UCSD-AML1 (cell line): ENCODE results near the gene LINGO3.

Experiments
- DNase-seq: peaks from one replicate; lab custom pipeline; 2025; ENCODE audit not compliant: unreplicated experiment; lab: John Stamatoyannopoulos, UW

LINGO3 gene

DNA sequence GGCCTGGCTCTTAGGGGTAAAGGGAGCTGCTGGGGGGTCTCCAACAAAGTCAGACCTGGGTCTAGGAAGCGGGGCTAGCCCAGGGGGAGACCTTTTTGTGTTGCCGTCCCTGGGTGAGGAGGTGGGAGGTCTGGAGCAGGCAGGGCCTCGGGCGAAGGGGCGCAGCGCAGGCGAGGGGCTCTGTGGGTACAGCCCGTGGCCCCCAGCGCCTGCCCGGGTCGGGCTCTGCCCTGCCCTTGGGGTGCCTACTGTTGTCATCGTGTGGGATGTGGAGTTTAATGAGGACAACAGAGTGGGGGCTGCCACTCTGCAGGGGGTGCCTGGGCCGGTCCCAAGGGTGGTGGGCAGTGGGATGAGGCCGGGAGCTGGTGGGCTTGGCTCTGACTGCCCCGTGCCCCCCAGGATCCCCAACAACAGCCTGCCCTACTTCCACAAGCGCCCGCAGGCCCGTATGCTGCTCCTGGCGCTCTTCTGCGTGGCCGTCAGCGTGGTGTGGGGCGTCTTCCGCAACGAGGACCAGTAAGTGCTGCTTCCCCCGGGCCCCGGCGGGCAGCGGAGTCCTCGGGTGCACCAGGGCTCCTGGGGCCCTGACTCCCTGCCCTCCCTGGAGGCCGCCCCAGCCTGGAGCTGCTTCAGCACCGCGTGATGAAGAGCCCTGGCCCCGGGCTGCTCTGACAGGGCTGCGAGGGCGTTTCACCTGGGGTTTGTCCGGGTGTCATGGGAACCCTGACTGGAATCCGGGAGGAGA is 32.7 kb upstream of the LINGO3 start:
- no peak for DNase-seq

DNA sequence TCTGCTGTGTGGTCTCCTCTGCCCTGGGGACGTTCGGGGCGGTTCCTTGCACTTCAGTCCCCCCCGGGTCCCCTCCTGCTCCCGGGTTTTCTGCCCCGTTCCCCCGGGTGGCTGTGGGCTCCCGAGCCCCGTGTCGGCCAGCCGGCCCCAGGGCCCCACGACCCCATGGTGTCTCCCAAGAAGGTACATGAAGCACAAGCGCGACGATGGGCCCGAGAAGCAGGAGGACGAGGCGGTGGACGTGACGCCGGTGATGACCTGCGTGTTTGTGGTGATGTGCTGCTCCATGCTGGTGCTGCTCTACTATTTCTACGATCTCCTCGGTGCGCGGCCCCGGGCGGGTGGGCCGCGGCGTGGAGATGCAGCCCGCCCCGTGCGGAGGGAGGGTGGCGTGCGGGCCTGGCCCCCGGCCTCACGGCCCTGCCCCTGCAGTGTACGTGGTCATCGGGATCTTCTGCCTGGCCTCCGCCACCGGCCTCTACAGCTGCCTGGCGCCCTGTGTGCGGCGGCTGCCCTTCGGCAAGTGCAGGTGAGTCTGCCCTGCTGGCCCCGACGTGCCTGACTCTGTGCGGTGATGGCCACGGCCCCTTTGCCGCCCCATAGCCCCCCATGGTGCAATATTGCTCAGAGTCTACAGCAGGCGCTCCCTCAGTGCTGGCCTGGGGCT is 31.8 kb upstream of the LINGO3 start:
- no peak for DNase-seq

DNA sequence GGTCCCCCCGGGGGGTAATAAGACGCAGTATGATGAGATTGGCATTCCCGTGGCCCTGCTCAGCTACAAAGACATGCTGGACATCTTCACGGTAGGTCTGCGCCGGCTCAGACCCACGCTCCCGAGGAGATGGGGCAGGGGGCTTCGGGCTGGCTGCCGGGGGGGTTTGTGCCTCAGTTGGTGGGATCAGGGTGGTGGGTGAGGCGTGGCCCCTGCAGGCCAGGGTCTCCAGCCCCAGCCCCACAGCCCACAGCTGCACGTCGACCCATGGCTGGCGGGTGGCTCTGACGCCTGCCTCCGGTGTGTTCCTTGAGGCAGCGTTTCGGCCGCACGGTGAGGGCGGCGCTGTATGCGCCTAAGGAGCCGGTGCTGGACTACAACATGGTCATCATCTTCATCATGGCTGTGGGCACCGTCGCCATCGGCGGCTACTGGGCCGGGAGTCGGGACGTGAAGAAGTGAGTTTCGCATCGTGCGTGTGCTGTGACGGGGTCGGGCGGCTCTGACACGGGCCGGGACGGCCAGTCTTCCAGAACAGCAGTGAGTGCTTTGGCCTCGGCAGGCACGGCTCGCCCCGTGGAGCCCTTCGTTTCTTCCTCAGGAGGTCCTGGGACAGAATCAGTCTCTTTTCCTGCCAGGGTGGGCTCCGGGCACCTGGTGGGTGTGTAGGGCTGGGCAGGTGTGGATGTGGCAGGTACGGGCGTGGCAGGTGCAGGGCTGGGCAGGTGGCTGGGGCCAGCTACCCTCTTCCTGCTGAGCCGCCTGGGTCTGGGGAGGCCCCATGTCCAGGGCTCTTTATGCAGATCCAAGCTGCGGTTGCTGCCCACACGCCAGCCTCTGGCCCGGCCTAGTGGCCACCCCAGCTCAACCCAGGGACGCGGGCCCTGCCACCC is 31.0 kb upstream of the LINGO3 start:
- DNase-seq, result no peak

DNA sequence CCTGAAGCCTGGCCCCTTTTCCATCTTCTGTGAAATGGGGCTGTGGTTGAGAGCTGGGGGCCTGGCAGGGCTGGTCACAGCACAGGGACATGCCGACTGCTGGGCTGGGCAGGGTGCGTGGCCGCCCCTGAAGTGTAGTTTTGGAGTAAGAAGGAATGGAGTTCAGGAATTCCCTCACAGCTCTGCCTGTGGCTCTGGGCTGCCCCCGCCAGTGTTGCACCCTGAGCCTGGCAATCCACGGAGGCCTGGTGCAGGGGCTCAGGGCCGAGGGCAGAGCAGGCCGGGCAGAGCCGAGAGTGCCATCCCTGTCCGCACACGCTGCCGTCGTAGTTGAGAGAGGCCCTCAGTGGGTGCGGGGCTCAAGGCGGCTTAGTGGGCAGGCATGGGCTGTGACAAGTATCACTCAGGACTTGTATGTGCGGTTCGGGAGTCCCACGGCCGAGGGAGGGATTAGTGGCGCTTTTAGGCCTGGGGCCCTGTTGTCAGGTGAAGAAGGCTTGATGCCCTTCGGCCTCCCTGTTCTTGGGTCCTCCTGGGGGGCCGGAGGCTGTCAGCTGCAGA is 30.2 kb upstream of the LINGO3 start:
- no peak for DNase-seq

DNA sequence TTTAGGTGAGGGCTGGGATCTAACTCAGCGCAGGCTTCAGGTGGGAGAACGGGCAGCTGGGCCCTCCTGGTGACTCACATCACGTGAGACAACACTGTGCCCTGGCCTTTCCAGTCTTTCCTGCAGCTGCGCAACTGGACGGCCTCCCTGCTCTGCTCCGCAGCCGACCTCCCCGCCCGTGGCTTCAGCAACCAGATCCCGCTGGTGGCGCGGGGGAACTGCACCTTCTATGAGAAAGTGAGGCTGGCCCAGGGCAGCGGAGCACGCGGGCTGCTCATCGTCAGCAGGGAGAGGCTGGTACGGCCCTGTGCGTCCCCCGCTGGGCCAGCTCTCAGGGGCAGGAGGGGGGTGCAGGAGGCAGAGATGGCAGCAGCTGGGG is 29.4 kb upstream of the LINGO3 start:
- no peak for DNase-seq

DNA sequence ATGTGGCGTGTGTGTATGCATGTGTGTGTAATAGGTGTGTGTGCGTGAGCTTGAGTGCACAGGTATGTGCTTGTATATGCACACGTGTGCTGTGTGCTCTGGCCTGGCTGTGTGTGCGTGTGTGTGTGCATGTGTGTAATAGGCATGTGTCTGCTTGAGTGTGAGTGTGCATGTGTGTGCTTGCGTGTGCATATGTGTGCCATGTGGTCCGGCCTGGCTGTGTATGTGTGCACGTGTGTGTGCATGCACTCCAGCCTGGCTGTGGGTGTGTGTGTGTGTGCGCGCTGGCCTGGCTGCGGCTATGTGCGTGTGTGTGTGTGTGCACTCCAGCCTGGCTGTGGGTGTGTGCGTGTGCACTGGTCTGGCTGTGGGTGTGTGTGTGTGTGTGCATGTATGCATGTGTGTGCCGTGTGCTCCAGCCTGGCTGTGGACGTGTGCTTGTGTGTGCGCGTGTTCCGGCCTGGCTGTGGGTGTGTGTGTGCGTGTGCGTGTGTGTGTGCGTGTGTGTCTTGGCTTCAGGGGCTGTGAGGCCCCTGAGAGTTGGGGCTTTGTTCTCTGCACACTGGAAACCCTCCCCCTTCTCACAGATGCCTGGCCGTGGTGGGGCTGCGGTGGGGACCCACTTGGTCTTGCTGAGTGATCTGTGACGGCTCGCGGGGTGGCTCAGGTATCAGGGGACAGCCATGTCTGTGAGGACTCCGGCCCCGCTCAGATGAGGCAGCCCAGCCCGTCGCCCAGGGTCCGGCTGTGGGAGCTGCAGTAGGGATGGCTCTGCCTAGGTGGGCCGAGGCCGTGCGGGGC is 28.8 kb upstream of the LINGO3 start:
- no peak for DNase-seq

DNA sequence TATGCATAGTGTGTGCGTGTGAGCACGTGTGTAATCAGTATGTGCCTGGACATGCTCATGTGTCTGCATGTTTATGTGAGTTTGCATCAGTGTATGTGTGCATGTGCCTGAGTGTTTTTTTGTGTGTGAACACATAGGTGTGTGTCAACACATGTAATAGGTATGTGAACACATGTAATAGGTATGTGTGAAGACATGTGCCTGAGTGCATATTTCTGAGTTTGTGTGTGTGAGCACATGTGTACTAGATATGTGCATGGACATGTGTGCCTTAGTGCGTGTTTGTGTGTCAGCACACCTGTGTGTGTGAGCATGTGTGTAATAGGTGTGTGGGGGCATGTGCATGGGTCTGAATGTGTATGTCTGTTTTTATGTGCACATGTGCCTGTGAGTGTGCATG is 27.9 kb upstream of the LINGO3 start:
- DNase-seq, result no peak

DNA sequence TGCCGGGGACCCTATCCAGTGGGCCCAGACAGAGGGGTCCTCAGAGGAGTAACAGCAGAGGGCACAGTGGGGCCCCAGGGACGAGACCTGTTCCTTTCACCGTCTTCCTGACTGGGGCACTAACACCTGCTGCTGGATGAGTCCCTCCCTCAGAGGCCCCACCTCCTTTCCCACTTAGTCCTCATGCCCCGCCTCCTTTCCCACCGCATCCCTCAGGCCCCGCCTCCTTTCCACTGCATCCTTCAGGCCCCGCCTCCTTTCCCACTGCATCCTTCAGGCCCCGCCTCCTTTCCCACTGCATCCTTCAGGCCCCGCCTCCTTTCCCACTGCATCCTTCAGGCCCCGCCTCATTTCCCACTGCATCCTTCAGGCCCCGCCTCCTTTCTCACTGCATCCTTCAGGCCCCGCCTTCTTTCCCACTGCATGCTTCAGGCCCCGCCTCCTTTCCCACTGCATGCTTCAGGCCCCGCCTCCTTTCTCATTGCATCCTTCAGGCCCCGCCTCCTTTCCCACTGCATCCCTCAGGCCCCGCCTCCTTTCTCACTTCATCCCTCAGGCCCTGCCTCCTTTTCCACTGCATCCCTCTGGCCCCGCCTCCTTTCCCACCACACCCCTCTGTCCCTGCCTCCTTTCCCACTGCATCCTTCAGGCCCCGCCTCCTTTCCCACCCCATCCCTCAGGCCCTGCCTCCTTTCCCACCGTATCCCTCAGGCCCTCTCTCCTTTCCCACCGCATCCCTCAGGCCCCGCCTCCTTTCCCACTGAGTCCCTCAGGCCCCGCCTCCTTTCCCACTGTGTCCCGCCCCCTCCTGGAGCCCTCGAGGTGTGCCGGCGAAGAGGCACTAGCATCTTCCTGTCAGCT is 27.3 kb upstream of the LINGO3 start:
- DNase-seq, result no peak

DNA sequence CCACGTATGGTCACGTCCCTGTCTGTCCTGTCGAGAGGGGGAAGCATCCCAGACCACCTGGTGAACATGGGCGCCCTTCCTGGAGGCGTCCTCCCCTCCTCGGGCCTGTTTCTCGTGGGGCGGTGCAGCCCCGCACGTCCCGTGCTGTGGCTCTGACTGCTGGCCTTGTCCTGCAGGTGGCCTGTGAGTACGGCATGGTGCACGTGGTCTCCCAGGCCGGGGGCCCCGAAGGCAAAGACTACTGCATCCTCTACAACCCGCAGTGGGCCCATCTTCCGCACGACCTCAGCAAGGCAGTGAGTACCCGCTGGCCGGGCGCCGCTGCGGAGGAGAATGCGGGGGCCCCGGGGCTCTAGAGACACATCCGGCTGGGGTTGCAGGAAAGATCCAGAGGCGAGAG is 26.5 kb upstream of the LINGO3 start:
- no peak for DNase-seq

DNA sequence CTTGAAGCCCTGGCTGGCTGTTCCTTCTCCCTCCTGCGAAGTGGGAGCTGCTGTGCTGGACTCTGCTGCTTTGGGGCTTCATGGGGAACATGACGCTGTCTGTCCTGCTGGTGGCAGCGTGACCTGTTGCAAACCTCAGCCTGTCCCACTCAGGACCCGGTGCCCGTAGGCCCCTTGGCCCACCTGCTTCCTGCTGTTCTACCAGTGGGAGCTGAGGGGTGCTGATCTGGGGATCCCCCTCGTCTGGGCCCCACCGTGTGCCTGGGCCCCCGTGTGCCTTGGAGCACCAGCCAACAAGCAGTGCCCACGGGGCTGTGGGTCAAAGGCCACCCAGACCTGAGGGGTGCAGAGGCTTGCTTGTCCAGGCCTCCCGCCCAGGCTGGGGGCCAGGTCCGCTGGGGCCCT is 25.9 kb upstream of the LINGO3 start:
- DNase-seq, result peak; percentile 54

DNA sequence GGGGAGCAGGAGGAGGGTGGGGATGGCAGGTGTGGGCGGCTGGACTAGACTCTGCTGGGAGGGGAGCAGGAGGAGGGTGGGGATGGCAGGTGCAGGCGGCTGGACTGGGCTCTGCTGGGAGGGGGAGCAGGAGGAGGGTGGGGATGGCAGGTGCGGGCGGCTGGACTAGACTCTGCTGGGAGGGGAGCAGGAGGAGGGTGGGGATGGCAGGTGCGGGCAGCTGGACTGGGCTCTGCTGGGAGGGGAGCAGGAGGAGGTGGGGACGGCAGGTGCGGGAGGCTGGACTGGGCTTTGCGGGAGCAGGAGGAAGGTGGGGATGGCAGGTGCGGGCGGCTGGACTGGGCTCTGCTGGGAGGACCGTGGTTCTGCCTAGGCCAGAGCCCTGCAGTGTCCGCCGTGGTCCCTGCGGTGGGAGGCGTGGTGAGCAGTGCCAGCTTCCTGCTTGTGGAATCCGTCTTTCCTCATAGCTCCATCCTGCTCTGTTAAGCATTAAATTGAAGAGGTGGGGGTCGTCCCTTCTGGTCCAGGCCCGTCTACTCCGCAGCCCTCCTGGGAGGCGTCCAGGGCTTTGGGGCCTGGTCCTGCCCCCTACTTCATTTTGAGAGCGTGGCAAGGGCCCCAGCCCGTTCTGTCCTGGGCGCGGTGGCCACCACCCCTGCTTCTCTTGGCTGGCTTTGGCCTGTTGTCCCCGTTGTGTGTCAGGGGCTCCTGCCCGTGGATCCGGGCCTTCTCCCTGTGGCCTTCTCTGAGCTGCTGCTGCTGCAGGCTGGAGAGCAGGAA is 25.3 kb upstream of the LINGO3 start:
- peak; percentile 54 for DNase-seq

DNA sequence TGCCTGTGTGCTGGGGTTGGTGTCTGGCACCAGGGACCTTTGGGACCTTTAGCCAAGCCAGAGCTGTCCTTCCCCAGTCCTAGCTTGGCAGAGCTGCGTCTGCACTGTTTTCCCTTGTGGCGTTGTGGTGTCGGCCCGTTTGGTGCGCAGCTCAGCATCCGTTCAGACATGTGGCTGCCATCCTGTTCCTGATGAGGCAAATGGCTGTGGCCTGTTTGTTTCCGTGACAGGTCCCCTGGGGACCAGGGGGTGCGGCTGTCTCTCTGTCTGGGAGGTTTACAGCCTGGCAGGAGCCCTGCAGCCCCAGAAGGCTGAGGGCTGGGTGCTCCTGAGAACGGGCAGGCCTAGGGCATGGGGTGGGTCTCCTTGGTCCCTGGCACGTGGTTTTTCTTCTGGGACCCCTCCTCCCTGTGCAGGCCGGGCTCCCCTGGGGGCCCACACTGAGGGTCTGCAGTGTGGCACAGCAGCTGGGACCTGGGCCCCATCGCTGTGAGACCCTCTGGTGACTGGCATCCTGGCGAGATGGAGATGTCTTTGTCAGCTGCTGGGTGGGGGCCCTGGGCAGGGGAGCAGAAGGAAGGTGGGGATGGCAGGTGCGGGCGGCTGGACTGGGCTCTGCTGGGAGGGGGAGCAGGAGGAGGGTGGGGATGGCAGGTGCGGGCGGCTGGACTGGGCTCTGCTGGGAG is 24.5 kb upstream of the LINGO3 start:
- DNase-seq, result peak; percentile 84

DNA sequence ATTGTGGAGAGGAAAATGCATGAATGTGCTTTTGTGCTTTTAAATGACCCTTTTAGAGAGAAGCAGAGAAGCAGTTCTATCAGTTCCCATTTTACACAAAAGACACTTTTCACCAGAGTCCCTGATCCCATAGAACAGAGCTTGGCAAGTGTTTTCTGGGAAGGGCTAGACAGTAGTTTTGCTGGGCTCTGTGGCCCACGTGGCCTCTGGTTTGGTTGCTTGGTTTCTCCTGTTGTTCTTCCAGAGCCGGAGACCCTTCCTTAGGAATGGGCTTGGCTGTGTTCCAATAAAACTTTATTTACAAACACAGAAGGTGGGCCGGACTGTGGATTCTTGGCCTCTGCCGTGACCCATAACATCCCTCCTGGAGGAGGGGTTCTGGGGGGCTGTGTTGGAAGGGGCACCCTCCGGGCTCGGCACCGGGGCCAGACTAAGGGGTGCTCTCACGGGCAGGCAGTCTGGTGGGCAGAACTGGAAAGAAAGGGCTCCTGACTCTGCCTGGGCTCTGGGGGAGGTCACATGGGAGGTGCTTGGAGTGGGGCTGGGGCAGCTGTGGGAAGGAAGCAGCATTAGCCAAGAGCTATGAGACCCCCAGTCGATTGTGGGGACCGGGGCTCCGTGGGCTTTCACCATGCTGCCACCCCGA is 23.8 kb upstream of the LINGO3 start:
- no peak for DNase-seq

DNA sequence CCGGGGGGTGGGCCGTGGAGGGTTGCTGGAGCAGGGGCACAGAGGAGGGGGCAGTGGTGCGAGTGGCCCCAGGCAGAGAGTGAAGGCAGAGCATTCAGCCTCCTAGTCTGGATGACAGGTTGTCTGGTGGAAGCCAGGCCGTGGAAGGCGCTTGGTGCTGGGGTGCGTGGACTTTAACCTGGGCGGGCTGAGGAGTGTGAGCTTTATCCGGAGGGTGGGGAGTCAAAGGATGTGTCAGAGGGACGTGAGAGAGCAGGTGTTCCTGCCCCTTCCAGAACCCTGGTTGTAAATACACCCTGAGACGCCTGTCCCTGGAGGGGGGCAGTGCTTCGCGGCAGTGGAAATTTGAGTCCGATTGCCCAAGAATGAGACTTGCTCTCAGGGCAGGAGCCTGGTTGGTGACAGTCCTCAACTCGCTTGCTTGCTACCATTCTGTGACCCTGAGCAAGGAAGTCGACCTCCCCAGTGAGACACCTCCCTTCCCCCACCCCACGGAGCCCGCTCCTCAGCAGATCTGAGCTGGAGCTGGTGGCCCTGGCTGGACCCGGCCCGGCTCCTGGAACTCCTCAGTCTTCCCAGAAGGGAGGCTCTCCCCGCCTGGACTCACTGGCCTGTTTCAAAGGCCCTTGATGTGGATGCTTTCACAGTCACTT is 22.8 kb upstream of the LINGO3 start:
- no peak for DNase-seq

DNA sequence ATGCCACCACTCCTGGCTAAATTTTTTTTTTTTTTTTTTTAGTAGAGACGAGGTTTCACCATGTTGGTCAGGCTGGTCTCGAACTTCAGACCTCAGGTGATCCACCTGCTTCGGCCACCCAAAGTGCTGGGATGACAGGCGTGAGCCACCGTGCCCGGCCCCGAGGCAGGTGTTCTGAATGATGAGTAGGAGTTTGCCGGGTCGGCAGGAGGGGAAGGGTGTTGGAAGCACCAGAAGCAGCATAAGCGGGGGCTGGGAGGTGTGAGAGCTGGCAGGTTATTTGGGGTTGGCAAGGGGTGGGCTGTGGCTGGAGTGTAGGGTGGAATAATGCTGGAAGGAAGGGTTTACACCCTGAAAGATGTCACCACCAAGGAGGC is 22.3 kb upstream of the LINGO3 start:
- no peak for DNase-seq

DNA sequence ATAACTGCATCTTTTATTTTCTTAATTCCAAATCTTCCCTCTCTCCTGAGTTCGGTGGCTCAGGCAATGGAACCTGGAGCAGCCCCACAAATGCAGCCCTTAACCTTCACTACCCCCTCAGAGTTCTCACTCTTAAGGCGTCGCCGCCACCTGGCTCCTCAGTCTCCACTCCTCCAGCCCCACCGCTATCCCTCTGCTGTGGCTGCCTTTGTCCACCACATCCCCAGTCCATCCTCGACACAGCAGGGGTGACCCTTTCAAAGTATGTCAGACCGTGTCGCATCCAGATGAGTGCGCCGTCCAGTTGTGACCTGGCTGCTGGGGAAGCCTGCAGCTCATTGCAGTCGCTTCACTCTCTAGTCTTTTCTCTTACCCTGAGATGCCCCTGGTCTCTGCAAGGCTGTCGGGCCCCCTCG is 21.6 kb upstream of the LINGO3 start:
- DNase-seq, result no peak

DNA sequence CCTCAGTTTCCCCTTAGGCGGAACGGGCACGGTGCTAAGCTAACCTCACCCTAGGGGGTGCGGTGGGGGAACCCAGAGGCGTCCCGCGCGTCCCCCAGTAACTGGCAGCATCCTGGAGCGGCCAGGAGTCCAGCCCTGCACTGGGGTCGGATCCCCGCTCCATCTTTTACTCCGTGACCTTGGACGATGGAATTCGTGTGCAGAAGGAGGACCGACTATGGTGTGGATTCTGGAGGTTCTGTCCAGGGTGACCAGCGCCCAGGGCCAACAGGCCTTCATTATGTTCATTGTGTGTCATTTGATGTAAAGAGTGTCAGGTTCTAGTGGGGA is 21.2 kb upstream of the LINGO3 start:
- no peak for DNase-seq
